ENCODE data around the gene SYT2.

DNA sequence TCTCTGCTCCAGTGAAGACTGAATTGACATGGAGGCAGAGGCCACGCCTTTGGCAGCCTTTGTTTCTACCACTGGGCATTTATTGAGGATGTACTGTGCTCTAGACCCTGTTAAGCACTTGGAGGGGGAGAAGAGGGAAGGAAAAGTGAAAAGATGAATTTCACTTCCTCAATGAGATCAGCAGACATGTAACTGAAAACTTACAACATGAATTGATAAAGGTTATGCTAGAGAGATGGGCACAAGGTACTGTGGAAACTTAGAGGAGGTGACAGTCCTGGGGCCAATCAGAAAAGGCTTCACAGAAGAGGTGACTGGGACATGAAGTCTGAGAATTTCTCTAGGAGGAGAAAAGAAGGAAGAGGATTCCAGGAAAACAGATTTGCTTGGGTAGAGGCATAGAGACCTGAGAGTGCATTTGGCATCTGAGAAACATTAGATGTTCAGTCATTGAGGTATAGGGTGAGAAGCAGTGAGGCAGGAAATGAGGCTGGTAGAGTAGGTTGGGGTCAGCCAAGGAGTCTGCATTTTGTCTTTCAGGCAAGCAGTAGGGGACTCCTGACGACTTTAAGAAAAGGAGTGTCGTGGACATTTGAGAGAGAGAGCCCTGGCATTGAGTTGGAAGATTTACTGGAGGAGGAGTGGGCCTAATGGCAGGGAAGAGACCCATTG lies 113.0 kb downstream of the SYT2 start:
- TF ChIP-seq, protein P1, sequence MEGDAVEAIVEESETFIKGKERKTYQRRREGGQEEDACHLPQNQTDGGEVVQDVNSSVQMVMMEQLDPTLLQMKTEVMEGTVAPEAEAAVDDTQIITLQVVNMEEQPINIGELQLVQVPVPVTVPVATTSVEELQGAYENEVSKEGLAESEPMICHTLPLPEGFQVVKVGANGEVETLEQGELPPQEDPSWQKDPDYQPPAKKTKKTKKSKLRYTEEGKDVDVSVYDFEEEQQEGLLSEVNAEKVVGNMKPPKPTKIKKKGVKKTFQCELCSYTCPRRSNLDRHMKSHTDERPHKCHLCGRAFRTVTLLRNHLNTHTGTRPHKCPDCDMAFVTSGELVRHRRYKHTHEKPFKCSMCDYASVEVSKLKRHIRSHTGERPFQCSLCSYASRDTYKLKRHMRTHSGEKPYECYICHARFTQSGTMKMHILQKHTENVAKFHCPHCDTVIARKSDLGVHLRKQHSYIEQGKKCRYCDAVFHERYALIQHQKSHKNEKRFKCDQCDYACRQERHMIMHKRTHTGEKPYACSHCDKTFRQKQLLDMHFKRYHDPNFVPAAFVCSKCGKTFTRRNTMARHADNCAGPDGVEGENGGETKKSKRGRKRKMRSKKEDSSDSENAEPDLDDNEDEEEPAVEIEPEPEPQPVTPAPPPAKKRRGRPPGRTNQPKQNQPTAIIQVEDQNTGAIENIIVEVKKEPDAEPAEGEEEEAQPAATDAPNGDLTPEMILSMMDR (IDR thresholded peaks at IDR 0.05): no peak
- TF ChIP-seq POLR2A (IDR thresholded peaks at IDR 0.05): no peak

Measured in thyroid gland (tissue), 4 donors.